Thymus (tissue), 11 donors: ENCODE measurements around the gene RWDD3. TPM values are rescaled to one million over a fixed set of nuclear protein-coding genes. Genes with fewer than 3 reads are reported as not detected.

Source experiments
- DNase-seq, 9 donors: peaks; one replicate each; pipeline ENCODE4 v3.0.0-alpha.2; 2013; ENCODE audit warnings: low spot score in 9 of 9, low read depth in 6 of 9, missing footprints in 1 of 9
- H3K27ac ChIP-seq, 2 donors: one replicate each; pipeline ENCODE4 v1.5.1; 2013; ENCODE audit warnings: control low read depth in 1 of 2, low read depth in 1 of 2, low read length in 1 of 2, mild to moderate bottlenecking in 1 of 2, moderate library complexity in 1 of 2
- H3K27me3 ChIP-seq, 2 donors: one replicate each; pipeline ENCODE4 v1.5.1; 2013; ENCODE audit warnings: low read length in 1 of 2; ENCODE audit not compliant: control insufficient read depth in 2 of 2, insufficient read depth in 1 of 2
- H3K36me3 ChIP-seq, 2 donors: one replicate each; pipeline ENCODE4 v1.5.1; 2013; ENCODE audit warnings: low read length in 1 of 2, mild to moderate bottlenecking in 1 of 2, moderate library complexity in 1 of 2; ENCODE audit not compliant: control insufficient read depth in 2 of 2, insufficient read depth in 2 of 2
- H3K4me1 ChIP-seq, 2 donors: one replicate each; pipeline ENCODE4 v1.5.1; 2013; ENCODE audit warnings: low read length in 2 of 2; ENCODE audit not compliant: control insufficient read depth in 2 of 2, insufficient read depth in 2 of 2
- H3K4me3 ChIP-seq, 2 donors: one replicate each; pipeline ENCODE4 v1.5.1; 2013; ENCODE audit warnings: low read length in 2 of 2, control low read depth in 1 of 2, mild to moderate bottlenecking in 1 of 2
- H3K9me3 ChIP-seq, 2 donors: one replicate each; pipeline ENCODE4 v1.5.1; 2013; ENCODE audit warnings: low read length in 1 of 2, mild to moderate bottlenecking in 1 of 2; ENCODE audit not compliant: control insufficient read depth in 2 of 2, insufficient read depth in 1 of 2
- WGBS: extraction: QIAGEN DNeasy Blood & Tissue Kit; methylation state at CpG from one replicate; pipeline ENCODE4 v1.1.7; 2013; 5-methylcytosine and 5-hydroxymethylcytosine counted together
- polyA plus RNA-seq: library from polyadenylated mRNA; stranded (reverse); fragments of 200-250 nt; gene quantifications from one replicate; pipeline ENCODE4 v1.2.3, GENCODE V29; 2013
- total RNA-seq: library from RNA; stranded (reverse); fragments of 120-200 nt; gene quantifications from one replicate; pipeline ENCODE4 v1.2.4, GENCODE V29; 2013
- donor health status: healthy.

The RWDD3 gene
- total and polyA plus RNA-seq, 2 donors, result 35.4 to 87.8 TPM

DNA sequence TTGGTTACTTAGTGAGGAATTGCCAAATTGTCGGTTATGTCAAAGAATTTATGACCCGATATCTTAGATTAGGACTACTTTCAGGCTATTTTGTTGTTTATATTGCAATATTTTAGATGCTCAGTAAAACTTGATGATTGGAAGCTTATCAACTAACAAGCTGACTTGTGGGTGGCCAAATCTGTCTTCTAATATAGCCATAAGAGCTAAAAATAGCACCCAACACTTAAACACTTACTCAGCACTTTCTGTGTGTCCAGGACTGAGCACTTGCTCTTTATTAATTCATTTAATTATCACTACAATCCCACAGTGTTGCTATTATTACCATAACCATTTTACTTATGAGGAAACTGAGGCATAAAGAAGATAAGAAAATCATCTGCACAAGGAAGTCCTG, 50.4 kb downstream of the RWDD3 start:
- Histone ChIP-seq H3K27me3 (no peaks in the 10 kb centered on the region), H3K27ac (no peak overlapping the region), H3K36me3 (no peaks in the 10 kb centered on the region), H3K4me3 (no peak overlapping the region), H3K4me1 (no peaks in the 10 kb centered on the region), H3K9me3 (no peaks in the 10 kb centered on the region)
- DNase-seq, result no peak
- 95% methylated on average over 2 of the region's 2 CpGs for WGBS

DNA sequence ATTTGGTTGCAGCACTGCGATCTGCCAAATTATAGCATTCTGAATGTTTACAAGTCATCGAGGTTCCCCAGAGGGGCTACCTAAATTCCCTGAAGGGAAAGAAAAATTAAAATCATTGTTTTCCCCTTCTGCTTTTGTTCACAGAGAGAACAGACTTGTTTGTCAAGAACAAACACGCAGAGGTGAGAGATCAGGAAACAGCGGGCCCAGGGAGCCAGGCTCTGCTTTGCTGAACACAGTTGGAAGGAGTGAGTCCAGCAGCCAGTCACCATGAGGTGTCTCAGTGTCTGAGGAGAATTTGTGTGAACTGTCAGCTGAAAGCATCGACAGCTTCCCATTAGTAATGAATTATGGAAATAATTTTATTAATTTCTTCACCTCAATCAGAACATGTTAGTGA, 52.5 kb downstream of the RWDD3 start:
- H3K27ac ChIP-seq, result no peak overlapping the region
- H3K9me3 ChIP-seq, result no peaks in the 10 kb centered on the region
- H3K4me3 ChIP-seq, result no peak overlapping the region
- no peaks in the 10 kb centered on the region for H3K36me3 ChIP-seq
- H3K27me3 ChIP-seq, result no peaks in the 10 kb centered on the region
- no peaks in the 10 kb centered on the region for H3K4me1 ChIP-seq
- 84% methylated on average over 5 of the region's 5 CpGs for WGBS
- DNase-seq, result no peak

DNA sequence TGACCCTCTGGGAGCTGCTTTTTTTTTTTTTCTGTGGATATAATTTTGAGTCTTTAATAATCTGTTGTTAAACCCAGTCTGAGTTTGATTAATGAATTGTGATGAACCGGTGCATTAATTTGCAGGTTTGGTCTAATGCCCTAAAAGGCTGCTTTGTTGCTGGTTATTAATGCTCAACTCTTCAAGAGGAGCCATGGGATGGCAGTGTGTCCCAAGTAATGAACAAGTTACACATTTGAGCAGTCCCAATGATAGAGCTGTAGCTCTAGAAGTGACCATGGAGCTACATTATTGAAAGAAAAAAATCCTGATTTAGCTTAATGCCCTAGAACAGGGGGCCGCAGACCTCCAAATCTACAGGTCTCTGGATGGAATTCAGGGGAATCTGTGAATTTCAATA, 53.1 kb downstream of the RWDD3 start:
- DNase-seq, result no peak
- H3K27ac ChIP-seq, result no peak overlapping the region
- no peak overlapping the region for H3K4me3 ChIP-seq
- no peaks in the 10 kb centered on the region for H3K27me3 ChIP-seq
- WGBS, result 98% methylated on average over 2 of the region's 2 CpGs
- no peaks in the 10 kb centered on the region for H3K36me3 ChIP-seq
- no peaks in the 10 kb centered on the region for H3K9me3 ChIP-seq
- no peaks in the 10 kb centered on the region for H3K4me1 ChIP-seq

DNA sequence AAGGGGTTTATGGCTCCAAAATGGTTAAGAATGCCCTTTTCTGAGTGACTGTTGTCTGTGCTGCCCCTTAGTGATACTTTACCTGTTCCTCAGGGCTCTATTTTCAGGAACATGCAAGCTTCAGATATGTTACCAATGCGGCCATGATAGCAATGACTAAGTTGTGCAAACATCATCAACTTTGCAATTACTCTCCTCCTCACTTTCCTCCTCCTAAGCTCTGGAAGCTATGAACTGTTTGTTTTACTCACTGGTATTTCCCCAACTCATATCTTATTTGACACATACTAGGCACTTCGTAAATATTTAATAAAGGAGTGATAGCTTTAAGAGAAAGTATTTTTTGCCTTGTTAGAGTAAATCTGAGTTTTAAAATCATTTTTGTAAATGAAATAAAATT, 53.8 kb downstream of the RWDD3 start:
- Histone ChIP-seq H3K27ac (no peak overlapping the region), H3K4me1 (no peaks in the 10 kb centered on the region), H3K4me3 (no peak overlapping the region), H3K27me3 (no peaks in the 10 kb centered on the region), H3K9me3 (no peaks in the 10 kb centered on the region), H3K36me3 (no peaks in the 10 kb centered on the region)
- no peak for DNase-seq
- 95% methylated on average over 2 of the region's 2 CpGs for WGBS

Other genes starting within 250 kb of the RWDD3 start
- gene ALG14, start 161.3 kb upstream of the RWDD3 start, total RNA-seq, result 4.3 TPM
- 1.3 TPM for gene ALG14, start 161.3 kb upstream of the RWDD3 start, polyA plus RNA-seq
- 1.5 TPM for gene TLCD4, start 116.9 kb upstream of the RWDD3 start, total RNA-seq
- gene TLCD4, start 116.9 kb upstream of the RWDD3 start, polyA plus RNA-seq, result 0.71 TPM